ENCODE results near the gene DCAF15.

Gene DCAF15

DNA sequence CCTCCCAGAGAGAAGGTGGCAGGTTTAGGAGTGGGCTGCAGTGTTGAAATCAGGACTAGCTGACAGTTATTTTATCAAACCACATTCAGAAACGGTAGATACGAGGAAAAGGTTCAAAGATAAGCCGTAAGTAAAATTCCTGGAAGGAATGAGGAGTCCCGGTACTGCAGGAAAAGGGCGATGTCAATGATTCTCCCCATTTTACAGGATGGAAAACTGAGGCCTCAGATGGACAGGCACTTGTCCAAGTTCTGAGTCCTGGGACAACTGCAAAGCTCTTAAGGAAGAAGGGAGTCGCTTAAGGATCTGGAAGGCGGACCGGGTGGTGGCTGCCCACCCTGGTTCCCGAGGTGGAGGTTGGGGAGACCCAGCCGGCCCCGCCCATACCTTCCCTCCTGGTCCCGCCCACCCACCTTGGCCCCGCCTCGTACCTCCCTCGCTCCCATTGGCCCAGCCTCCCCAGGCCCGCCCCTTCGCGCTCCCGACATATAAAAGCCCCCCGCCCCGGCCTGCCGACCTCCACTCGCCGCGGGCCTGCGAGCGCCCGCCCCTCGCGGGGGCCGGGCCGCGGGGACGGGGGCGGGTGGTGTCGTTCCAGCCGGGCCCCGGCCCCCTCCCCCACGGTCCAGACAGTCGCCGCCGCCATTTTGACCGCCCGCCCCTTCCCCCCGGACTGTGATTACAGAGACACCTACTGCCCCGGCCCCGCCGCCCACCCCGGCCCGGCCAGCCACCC lies 53.2 kb downstream of the DCAF15 start:
- Histone ChIP-seq H3K4me1 (ENCODE audit: control insufficient read depth, insufficient read depth, low read length) (peaks cover 25% of the 10 kb centered on the region), H3K27me3 (ENCODE audit: control insufficient read depth in 1 of 2, insufficient read depth in 2 of 2, low read length in 2 of 2) (no peaks in the 10 kb centered on the region), H3K4me3 (ENCODE audit: low read length in 2 of 2) (peak overlapping the region; percentile 50 to 94), H3K27ac (ENCODE audit: low read length) (peak overlapping the region; percentile 98), H3K9me3 (ENCODE audit: control insufficient read depth in 2 of 2, low read length in 2 of 2) (no peaks in the 10 kb centered on the region), H3K36me3 (ENCODE audit: control insufficient read depth in 2 of 2, insufficient read depth in 2 of 2, low read length in 2 of 2) (no peaks in the 10 kb centered on the region), H3K9ac (ENCODE audit: low read length in 2 of 2) (peak overlapping the region; percentile 13 to 61)

- peaks cover 25% of the 10 kb centered on the region for H3K4me1 ChIP-seq (ENCODE audit: control insufficient read depth, insufficient read depth, low read length)
- no peaks in the 10 kb centered on the region for H3K27me3 ChIP-seq (ENCODE audit: control insufficient read depth in 1 of 2, insufficient read depth in 2 of 2, low read length in 2 of 2)
- H3K9me3 ChIP-seq (ENCODE audit: control insufficient read depth in 2 of 2, low read length in 2 of 2), result no peaks in the 10 kb centered on the region
- H3K27ac ChIP-seq (ENCODE audit: low read length), result peak within 1 kb of the TSS; percentile 98
- H3K9ac ChIP-seq (ENCODE audit: low read length in 2 of 2), result peak within 1 kb of the TSS; percentile 98 to 100
- peak within 1 kb of the TSS; percentile 89 to 94 for H3K4me3 ChIP-seq (ENCODE audit: low read length in 2 of 2)
- no peaks in the 10 kb centered on the region for H3K36me3 ChIP-seq (ENCODE audit: control insufficient read depth in 2 of 2, insufficient read depth in 2 of 2, low read length in 2 of 2)
Measured at GRCh38 chr19:14006085-14006765, 53.9 kb downstream of the DCAF15 start, which contains the start of gene RFX1. Gene RFX1 (minus strand): TSS chr19:14006320. CDS start chr19:13993843, 12,477 bp downstream.

DNA sequence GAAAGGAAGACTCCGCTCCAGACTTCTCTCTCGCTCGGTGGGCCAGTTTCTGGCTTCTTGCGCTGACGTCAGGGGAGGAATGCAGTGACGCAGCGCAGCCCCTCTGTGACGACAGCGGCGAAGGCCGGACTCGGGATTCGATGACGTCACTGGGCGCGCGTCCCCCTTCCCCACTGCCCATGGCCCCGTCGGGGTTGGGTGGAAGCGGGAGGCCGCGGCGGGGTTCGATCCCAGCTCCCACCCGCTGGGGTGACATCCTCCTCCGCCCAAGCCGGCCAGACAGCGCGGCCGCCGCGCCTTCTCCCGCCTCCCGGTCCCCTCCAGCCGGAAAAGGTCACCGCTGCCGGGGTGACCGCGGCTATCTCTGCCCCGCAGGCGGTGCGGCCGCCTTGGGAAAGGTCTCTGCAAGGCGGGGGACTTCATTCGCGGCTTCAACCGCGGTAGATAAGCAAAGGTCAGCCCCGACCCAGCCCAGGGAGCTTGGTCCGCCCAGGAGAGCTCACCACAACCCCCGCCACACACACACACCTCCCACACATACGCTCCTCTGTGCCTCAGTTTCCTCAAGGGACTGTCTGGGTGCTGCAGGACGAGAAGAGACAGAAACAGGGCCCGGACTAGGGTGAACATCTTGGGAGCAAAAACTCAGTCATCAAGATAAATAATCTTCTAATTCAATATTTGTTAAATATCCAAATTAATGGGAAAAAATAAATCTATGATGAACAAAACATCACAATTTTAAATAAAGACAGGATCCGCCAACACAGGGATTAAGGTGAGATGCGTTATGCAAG lies 54.7 kb downstream of the DCAF15 start:
- H3K9ac ChIP-seq (ENCODE audit: low read length in 2 of 2), result peak overlapping the region; percentile 98 to 100
- H3K27ac ChIP-seq (ENCODE audit: low read length), result peak overlapping the region; percentile 98
- H3K9me3 ChIP-seq (ENCODE audit: control insufficient read depth in 2 of 2, low read length in 2 of 2), result no peaks in the 10 kb centered on the region
- peaks cover 25% of the 10 kb centered on the region for H3K4me1 ChIP-seq (ENCODE audit: control insufficient read depth, insufficient read depth, low read length)
- H3K27me3 ChIP-seq (ENCODE audit: control insufficient read depth in 1 of 2, insufficient read depth in 2 of 2, low read length in 2 of 2), result no peaks in the 10 kb centered on the region
- no peaks in the 10 kb centered on the region for H3K36me3 ChIP-seq (ENCODE audit: control insufficient read depth in 2 of 2, insufficient read depth in 2 of 2, low read length in 2 of 2)
- H3K4me3 ChIP-seq (ENCODE audit: low read length in 2 of 2), result peak overlapping the region; percentile 89 to 94

Data from stomach smooth muscle (tissue), 2 donors.